ENCODE data around the gene CWC15. TPM values are rescaled to one million over a fixed set of nuclear protein-coding genes. Genes with fewer than 3 reads are reported as not detected.

The CWC15 gene
- 27.5 to 36.7 TPM (median 29.0 TPM) in 5 replicates for total RNA-seq (2022; extraction: Qiagen RNA extraction; ENCODE audit: low read depth)

DNA sequence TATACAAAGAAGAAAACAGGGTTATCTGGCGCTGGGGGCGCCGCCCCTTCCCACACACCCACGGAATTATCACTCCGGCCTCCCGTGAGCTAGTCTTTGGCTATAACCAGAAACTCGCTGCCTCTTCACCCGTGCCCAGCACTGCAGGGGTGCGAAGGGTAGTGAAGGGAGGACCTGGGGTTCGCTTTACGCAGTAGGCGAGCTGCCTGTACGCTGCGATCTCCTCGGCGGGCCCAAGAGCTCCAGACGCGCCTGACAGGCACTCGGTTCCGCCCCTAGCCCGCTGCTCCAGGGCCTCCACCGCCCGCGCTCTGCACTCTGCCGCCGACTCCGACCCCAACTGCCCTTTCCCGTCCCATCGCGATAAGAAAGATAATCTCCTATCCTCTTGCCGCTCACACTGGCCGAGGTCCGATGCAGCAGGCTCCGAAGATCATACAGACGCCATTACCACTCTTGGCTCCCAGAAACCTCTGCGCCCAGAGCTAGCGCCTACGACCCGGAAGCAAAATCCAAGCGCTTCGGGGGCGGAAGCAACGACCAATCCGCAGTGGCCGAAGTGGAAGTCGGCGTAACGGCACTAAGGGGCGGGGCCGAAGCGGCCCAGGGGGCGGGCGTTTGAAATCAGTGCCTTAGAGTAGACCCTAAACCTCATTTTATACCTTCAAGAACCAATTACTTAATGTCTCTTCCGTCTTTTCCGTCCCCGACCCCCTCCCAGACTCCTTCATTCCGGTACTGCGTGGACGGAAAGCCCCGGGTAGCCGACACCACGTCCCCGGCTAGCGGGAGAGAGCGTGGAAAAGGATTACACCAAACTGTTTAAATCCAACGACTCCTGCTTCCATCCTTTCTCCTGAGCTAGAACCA lies at the start of gene CWC15, which contains the start of gene KDM4D:
Gene CWC15, minus strand, starts transcription at position 458 of the 870 bp plus-strand sequence. CDS start 1,371 bp downstream, outside the sequence.
Gene KDM4D, plus strand, starts transcription at position 611 of the 870 bp plus-strand sequence. CDS start 23,664 bp downstream, outside the sequence.

Other genes starting within 250 kb of the CWC15 start
- 6.6 to 10.8 TPM (median 9.0 TPM) in 5 replicates for gene AMOTL1, start 205.2 kb downstream of the CWC15 start, total RNA-seq (2022; extraction: Qiagen RNA extraction; ENCODE audit: low read depth)
- 0.35 to 0.55 TPM (median 0.45 TPM) in 5 replicates for gene KDM4D, start 153 bp upstream of the CWC15 start, total RNA-seq (2022; extraction: Qiagen RNA extraction; ENCODE audit: low read depth)
- not detected in 5 replicates for gene KDM4E, start 51.7 kb upstream of the CWC15 start, total RNA-seq (2022; extraction: Qiagen RNA extraction; ENCODE audit: low read depth)
- not detected in 5 replicates for gene KDM4F, start 75.9 kb upstream of the CWC15 start, total RNA-seq (2022; extraction: Qiagen RNA extraction; ENCODE audit: low read depth)
- 18.5 to 19.4 TPM (median 18.7 TPM) in 5 replicates for gene SRSF8, start 93.4 kb upstream of the CWC15 start, total RNA-seq (2022; extraction: Qiagen RNA extraction; ENCODE audit: low read depth)
- 9.9 to 15.8 TPM (median 14.5 TPM) in 5 replicates for gene ENDOD1, start 116.3 kb upstream of the CWC15 start, total RNA-seq (2022; extraction: Qiagen RNA extraction; ENCODE audit: low read depth)